WTC11 (cell line): ENCODE measurements around the gene PRODH.
"Not testable (repeated sequence)": the region's sequence is repeated elsewhere in the genome, so short reads cannot be mapped to it uniquely, and the experiment has no call there.

Source experiments
- CTCF ChIP-seq: fragments of 200-600 bp; IDR thresholded peaks from 2 replicates; pipeline ENCODE4 v1.8.0; 2022; ENCODE audit warnings: antibody characterized with exemption
- E2F1 ChIP-seq: sonication (generic); formaldehyde crosslinking; IDR thresholded peaks from 2 replicates; pipeline ENCODE4 v1.8.0; 2022; ENCODE audit warnings: mild to moderate bottlenecking, missing genetic modification reagents
- E2F4 ChIP-seq: sonication (generic); formaldehyde crosslinking; IDR thresholded peaks from 2 replicates; pipeline ENCODE4 v1.8.1; 2022; ENCODE audit warnings: low read depth, mild to moderate bottlenecking, moderate library complexity, missing genetic modification reagents, borderline replicate concordance
- FOXK1 ChIP-seq: sonication (generic); formaldehyde crosslinking; IDR thresholded peaks from 2 replicates; pipeline ENCODE4 v1.8.0; 2022; ENCODE audit warnings: mild to moderate bottlenecking, moderate library complexity, missing genetic modification reagents
- FOXP1 ChIP-seq: sonication (generic); formaldehyde crosslinking; IDR thresholded peaks from 2 replicates; pipeline ENCODE4 v1.8.0; 2022; ENCODE audit warnings: missing genetic modification reagents, mild to moderate bottlenecking, moderate library complexity, borderline replicate concordance
- FOXP4 ChIP-seq: sonication (generic); formaldehyde crosslinking; IDR thresholded peaks from 2 replicates; pipeline ENCODE4 v1.8.0; 2022; ENCODE audit warnings: mild to moderate bottlenecking, missing genetic modification reagents
- HMGA2 ChIP-seq: fragments of 250-450 bp; sonication (Bioruptor Pico); IDR thresholded peaks from 2 replicates; pipeline ENCODE4 v1.4.0; 2021; ENCODE audit warnings: mild to moderate bottlenecking, moderate library complexity
- MAX ChIP-seq: sonication (generic); formaldehyde crosslinking; IDR thresholded peaks from 2 replicates; pipeline ENCODE4 v1.8.0; 2022; ENCODE audit warnings: mild to moderate bottlenecking, missing genetic modification reagents
- NR3C1 ChIP-seq: sonication (generic); formaldehyde crosslinking; conservative IDR thresholded peaks from 2 replicates; pipeline ENCODE4 v1.8.1; 2023; ENCODE audit warnings: low read depth, mild to moderate bottlenecking, missing genetic modification reagents
- OVOL2 ChIP-seq: fragments of 250-450 bp; sonication (Bioruptor Pico); IDR thresholded peaks from 2 replicates; pipeline ENCODE4 v1.9.0; 2021; ENCODE audit warnings: mild to moderate bottlenecking, borderline replicate concordance
- USF2 ChIP-seq: sonication (generic); formaldehyde crosslinking; IDR thresholded peaks from 2 replicates; pipeline ENCODE4 v1.8.1; 2023; ENCODE audit warnings: mild to moderate bottlenecking, missing genetic modification reagents, moderate library complexity
- ZNF121 ChIP-seq: sonication (generic); formaldehyde crosslinking; IDR thresholded peaks from 2 replicates; pipeline ENCODE4 v1.8.0; 2023; ENCODE audit warnings: missing genetic modification reagents
- ZNF138 ChIP-seq: sonication (generic); formaldehyde crosslinking; conservative IDR thresholded peaks from 2 replicates; pipeline ENCODE4 v1.8.1; 2022; ENCODE audit warnings: mild to moderate bottlenecking, moderate library complexity, missing genetic modification reagents
- ZNF281 ChIP-seq: sonication (generic); formaldehyde crosslinking; IDR thresholded peaks from 2 replicates; pipeline ENCODE4 v1.8.0; 2023; ENCODE audit warnings: mild to moderate bottlenecking, missing genetic modification reagents

- not testable (repeated sequence) for TF ChIP-seq CTCF; ZNF121 (CRISPR knock-in tag); FOXP1; NR3C1; USF2 (CRISPR knock-in tag); MAX (CRISPR knock-in tag); FOXP4 (CRISPR knock-in tag); E2F1; OVOL2 (CRISPR knock-in tag); E2F4; ZNF281 (CRISPR knock-in tag); ZNF138 (CRISPR knock-in tag); FOXK1 (CRISPR knock-in tag); HMGA2 (CRISPR knock-in tag)
Measured at GRCh38 chr22:18972591-18972990, 36.5 kb upstream of the PRODH start.
